ENCODE measurements around the gene MAMDC2.

MAMDC2 gene

GRCh38 chr9:70260606-70261005 is 217.0 kb downstream of the MAMDC2 start:
- no peak for DNase-seq (ENCODE audit: low spot score)

DNA sequence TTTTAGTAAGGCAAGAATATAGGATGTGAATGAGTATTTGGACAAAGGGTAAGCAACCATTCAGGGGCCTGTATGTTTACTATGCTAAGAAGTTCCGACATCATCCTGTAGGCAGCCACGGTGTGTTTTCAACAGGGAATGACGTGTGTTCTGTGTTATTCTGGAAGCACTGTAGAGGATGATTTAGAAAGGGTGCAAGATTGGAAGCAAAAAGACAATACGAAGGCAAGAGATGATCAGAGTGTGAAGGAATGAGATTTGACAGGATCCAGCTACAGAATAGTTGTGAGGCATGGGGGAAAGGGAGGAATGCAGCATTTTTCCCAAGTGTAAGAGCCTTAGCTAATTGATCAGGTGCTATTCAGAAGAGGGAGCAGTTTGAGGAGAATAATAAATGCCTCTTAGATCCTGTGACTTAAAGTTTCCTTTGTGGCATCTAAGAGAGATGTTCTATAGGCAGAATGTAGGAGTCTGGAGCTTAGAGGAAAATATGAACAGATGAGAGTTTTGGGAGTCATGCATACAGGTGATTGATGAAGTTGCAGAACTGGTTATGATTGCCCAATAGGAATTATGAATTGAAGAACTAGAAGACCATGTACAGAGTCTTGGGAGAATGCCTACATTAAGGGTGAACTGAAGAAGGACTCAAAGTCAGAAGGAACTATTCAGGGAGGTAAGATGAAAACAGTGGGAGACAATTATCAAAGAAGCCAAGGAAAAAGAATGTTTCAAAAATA is 217.7 kb downstream of the MAMDC2 start:
- DNase-seq (ENCODE audit: low spot score), result no peak

GRCh38 chr9:70262366-70262765 is 218.7 kb downstream of the MAMDC2 start:
- DNase-seq (ENCODE audit: low spot score), result no peak

GRCh38 chr9:70262948-70263347 is 219.3 kb downstream of the MAMDC2 start:
- no peak for DNase-seq (ENCODE audit: low spot score)

GRCh38 chr9:70263421-70263820 is 219.8 kb downstream of the MAMDC2 start:
- DNase-seq (ENCODE audit: low spot score), result no peak
